ELF-1 (cell line): ENCODE data around the gene CLPTM1.
A peak's percentile ranks its signal among the peaks of the same experiment; 100 is the strongest.
"Not testable (repeated sequence)": the region's sequence is repeated elsewhere in the genome, so short reads cannot be mapped to it uniquely, and the experiment has no call there.

Experiments used
- DNase-seq: peaks from one replicate; pipeline ENCODE4 v3.0.0-alpha.2; 2016; ENCODE audit warnings: low read depth, low spot score

Gene CLPTM1

GRCh38 chr19:44942067-44942571 lies 13.1 kb upstream of the CLPTM1 start, which contains the start of gene APOC4:
Gene APOC4 (plus strand): TSS chr19:44942237. CDS start chr19:44942278, 41 bp downstream.
- DNase-seq = no peak

- DNase-seq = no peak
These were observed 11.4 kb upstream of the CLPTM1 start for GRCh38 chr19:44943801-44944249.

- DNase-seq = no peak
These were observed 8.1 kb upstream of the CLPTM1 start for GRCh38 chr19:44947041-44947581.

GRCh38 chr19:44948237-44948636 lies 6.9 kb upstream of the CLPTM1 start:
- no peak for DNase-seq

- no peak for DNase-seq
These were observed 6.3 kb upstream of the CLPTM1 start for GRCh38 chr19:44948763-44949374.

- DNase-seq = no peak
These were observed 5.6 kb upstream of the CLPTM1 start for GRCh38 chr19:44949550-44949949.

GRCh38 chr19:44951179-44952159 lies 3.7 kb upstream of the CLPTM1 start:
- DNase-seq = peak; percentile 73

- DNase-seq = no peak
These were observed 917 bp upstream of the CLPTM1 start for GRCh38 chr19:44954278-44954648.

GRCh38 chr19:44955505-44956439 lies 592 bp downstream of the CLPTM1 start:
- no peak for DNase-seq

GRCh38 chr19:44957526-44957925 lies 2.3 kb downstream of the CLPTM1 start:
- no peak for DNase-seq

GRCh38 chr19:44958090-44958489 lies 2.9 kb downstream of the CLPTM1 start:
- no peak for DNase-seq

GRCh38 chr19:44959691-44960090 lies 4.5 kb downstream of the CLPTM1 start:
- DNase-seq = no peak

GRCh38 chr19:44960906-44961728 lies 5.9 kb downstream of the CLPTM1 start:
- DNase-seq = no peak

- DNase-seq = no peak
These were observed 6.6 kb downstream of the CLPTM1 start for GRCh38 chr19:44961821-44962220.

- DNase-seq = no peak
These were observed 12.9 kb downstream of the CLPTM1 start for GRCh38 chr19:44968118-44968517.

GRCh38 chr19:44968670-44969069 lies 13.5 kb downstream of the CLPTM1 start:
- DNase-seq = no peak

- no peak for DNase-seq
These were observed 14.3 kb downstream of the CLPTM1 start for GRCh38 chr19:44969437-44969836.

- DNase-seq = not testable (repeated sequence)
These were observed 16.3 kb downstream of the CLPTM1 start for GRCh38 chr19:44971451-44971850.

GRCh38 chr19:44972802-44973201 lies 17.6 kb downstream of the CLPTM1 start:
- no peak for DNase-seq
